ENCODE measurements around the gene SLC6A8.
"Not testable (repeated sequence)": the region's sequence is repeated elsewhere in the genome, so short reads cannot be mapped to it uniquely, and the experiment has no call there.

Gene SLC6A8

DNA sequence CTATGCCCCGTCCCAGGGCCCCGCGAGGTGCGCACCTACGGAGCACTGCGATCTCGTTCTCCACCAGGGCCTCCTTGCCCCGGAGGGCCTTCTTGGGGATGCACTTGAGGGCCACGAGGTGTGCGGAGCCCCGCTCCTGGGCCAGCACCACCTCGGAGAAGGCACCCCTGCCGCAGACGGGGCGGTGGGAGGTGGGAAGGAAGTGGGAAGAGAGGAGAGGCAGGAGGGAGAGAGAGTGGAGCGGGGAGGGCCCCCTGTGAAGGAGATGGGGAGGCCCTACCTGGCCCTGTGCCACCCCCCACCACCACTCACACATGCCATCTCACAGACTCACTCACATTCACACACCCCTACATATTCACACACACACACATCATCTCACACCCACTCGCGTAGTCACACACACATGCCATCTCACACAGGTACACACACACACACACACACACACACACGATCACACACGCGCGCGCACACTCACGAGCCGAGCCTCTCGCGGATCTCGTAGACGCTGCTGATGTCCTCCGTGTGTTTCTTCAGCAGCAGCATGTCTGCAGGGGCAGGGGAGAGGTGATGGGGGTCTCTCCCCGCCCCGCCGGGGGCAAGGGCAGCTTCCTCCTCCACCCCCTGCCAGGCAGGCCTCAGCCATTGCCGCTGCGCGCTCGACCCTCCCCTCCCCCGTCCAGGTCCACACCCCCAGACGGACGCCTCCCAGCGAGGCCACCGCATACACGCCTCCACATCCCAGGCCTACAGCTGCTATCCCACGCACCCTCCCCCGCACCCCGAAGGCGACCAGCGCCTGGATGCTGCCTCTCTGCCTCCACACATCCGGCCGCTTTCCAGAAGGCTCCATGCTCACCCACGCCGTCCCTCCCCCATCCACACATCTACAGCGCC is 14.9 kb upstream of the SLC6A8 start:
- no peak for DNase-seq

DNA sequence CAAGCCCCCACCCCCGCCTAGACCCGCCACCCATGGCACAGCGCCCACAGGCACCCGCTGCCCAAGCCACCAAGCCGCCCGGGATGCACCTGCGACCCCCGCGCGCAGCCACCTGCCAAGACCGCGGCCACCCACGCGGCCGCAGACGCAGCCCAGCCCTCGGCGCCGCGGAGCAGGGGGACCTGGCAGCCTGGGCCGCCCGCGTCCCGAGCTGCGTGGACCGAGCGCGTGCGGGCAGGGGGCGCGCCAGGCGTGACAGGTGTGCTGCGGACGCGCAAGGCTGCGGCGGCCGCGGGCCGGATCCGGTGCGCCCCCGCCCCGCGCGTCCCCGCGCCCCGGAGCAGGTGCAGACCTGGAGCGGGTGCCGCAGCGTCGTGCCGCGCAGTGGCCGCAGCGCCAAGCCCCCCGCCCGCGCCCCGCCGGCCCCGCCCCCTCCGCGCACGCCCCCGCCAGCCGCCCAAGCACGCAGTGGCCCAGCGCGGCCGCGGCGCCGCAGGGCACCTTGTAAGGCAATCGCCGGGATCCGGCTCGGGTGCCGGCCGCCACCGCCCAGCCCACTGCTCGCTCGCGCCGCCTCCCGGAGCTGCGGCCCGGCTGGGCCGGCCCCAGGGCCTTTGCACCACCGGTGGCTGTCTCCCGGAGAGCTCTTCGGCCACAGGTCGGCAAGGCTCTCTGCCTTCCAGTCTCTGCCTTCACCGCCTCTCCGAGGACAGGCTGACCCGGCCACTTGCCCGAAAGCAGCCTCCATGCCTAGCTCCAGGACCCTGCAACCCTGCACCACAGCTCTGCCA is 14.1 kb upstream of the SLC6A8 start, which contains the start of gene PNCK:
Gene PNCK, minus strand, starts transcription at position 386 of the 791 bp plus-strand sequence. CDS start 737 bp downstream, outside the sequence.
- DNase-seq, result no peak

DNA sequence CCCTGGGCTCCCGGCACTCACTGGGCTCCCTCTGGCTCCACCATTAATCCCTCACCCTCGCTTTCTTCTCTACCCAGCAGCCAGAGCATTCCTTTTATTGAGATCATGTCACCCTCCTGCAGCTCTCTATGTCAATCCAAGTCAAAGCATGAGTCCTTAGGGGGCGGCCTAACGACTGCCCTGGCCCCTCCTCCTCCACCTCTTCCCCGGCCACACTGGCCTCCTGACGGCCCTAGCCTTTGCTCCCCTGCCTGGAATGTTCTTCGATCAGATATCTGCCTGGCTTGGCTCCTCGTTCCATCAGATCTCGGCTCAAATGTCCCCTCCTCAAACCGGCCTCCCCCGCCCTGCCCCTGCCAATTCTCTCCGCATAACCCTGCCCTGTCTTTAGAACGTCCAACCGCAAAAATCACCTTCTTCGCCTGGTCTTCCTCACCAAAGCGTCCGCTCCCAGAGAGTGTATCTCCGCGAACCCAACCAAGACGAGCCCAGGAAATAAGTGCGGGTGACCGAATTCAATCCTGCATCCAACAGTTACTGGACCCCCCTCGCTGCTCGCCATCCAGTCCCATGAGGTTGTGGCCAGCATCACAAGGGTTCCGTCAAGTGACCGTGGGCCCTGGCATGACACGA is 13.4 kb upstream of the SLC6A8 start:
- no peak for DNase-seq

DNA sequence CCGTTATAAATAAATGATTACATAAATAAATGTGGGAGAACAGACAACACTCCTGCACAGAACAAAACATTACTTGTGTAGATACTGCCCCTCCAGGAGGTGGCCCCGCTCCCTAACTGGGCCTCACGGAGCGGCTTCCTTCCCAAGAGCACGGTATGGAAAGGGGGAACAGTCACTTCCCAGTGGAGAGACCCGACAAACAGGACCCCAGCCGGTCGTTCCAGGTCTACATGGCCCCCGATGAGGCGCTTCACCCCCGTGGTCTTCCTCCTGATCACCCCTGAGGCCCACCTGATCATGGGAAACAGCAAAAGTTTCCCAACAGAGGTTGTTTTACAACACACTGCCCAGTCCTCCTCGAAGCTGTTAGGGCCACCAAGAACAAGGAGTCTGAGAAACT is 6.6 kb upstream of the SLC6A8 start:
- DNase-seq, result no peak

DNA sequence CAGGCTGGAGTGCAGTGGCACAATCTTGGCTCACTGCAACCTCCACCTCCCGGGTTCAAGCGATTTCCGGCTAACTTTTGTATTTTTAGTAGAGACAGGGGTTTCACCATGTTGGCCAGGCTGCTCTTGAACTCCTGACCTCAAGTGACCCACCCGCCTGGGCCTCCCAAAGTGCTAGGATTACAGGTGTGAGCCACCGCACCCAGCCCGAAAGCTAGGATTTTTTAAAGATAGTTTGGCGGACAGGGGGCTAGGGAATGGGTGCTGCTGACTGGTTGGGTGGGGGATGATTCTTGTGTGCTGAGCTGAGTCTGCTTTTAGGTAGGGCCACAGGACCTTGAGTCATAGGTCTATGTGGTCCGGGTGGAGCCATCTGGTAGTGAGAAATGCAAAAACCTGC is 4.2 kb upstream of the SLC6A8 start:
- DNase-seq, result not testable (repeated sequence)

DNA sequence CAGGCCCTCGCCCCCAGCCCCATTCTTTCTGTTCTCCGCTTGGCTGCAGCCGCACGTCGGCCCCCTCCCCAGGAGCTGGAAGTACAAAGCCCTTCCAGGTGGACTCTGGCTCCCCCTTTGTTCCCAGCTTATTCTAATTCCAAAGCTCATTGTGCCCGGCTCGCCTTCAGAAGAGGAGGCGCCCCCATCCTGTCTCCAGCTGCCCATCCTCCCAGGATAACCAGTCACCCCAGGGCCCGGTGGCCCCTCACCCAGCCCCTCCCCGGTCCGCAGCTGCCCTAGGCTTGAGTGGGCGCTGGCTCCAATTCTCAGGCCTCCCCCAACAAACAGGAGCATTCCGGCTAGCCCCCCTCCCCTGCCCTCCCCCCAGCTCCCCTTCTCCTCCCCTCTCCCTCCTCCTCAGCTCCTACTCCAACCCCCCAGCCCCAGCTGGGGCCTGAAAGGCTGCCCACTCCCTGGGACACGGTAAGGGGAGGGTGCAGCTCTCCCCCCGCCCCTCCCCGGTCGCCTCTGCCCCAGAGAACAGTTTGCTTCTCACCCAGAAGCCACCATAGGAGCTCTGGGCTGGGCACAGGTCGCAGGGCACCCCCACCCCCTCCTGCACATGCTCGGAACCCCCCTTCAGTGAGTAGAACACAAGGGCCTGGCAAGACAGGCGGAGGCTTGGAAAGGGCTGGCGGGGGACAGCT is 3.1 kb upstream of the SLC6A8 start:
- DNase-seq, result no peak

DNA sequence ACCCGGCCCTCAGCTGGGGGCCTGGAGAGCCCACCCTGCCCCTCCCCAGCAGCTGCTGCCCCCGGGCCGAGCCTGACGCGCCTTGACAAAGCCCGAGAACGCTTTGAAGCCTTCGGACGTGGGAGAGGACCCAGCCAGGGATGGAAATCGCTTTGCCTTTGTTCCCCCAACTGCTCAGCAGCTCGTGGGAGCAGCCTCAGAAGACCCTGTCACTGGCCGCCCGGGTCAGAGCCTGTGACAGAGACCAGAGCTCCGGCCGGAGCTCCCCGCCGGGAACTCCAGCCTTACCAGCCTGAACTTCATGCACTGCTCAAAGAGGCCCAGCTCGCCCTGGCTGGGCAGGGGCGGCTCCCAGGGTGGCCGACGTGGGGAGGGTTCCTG is 2.6 kb upstream of the SLC6A8 start:
- no peak for DNase-seq

DNA sequence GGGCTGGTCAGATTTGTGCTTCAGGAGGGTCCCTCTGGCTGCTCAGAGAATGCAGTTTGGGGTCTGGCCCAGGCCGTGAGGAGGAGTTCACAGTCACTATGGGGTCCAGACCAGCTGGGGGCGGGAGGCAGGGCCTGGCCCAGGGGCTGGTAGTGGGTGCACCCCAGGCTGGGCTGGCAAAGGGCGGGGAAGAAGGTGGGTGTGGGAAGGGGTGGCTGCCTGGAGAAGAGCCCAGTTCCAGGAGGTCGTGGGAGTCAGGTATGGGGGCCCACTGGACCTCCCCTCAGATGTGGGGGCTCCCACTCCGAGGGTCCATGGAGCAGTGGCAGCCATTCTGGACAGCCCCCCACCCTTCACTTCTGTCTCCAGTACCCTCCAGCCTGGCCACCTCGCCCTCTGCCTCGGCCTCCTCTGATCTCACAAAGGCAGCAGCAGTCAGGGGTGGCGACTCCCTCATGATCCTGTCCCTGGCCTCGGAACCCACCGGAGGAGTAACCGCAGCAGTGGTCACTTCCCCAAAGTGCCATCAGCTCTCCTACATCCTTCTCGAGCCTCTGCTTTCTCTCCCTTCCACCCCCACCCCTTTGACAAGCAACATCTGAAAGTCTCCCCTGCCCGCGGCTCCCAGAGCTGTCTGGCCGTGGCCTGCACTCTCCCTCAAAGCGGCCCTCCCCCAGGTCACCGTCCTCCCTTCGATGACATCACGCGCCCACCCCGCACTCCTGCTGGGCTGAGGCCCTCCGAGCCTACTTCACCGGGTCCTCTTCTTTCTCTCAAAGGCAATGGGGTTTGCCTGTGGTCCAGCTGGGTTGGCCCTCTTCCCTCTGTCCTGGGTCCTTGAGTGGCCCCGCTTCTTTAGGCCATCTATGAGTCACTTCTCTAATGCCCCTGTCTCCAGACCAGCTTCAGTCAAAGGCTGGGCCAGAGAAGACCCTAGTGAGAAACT is 1.7 kb upstream of the SLC6A8 start:
- DNase-seq, result no peak

DNA sequence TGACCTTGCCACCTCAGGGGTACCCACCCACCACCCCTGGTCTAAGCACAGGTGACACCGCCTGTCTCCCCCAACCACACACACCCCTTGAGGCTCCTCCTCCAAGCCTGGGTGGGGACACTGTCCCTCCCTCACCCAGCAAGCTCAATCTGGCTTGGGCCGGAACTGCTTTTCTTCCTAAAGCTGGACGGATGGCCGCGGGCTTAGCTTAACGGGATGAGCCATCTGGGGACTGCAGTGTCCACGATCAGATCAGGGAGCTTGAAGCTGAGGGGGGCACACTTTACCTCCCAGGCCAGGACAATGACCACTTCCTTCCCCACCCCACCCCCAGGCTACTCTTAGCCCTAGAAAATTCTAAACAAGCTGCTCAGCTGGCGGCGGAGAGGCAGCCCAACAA is 1.0 kb upstream of the SLC6A8 start:
- DNase-seq, result no peak

DNA sequence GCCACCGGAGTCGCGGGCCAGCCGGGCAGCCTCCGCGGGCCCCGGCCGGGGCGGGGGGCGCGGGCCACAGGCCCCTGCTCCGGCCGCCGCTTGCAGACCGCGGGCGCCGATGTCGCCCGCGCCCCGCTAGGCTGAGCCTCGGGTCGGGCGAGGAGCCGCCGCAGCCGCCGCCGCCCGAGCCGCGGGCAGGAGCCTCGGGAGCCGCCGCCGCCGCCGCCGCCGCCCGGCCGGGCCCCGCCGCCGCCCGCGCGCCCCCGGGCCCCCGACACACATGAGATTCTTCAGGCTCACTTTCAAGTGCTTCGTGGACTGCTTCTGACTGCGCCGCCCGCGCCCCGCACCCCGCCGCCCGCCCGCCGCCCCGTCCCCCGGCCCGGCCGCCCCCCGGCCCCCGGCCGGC is 345 bp downstream of the SLC6A8 start:
- DNase-seq, result no peak

DNA sequence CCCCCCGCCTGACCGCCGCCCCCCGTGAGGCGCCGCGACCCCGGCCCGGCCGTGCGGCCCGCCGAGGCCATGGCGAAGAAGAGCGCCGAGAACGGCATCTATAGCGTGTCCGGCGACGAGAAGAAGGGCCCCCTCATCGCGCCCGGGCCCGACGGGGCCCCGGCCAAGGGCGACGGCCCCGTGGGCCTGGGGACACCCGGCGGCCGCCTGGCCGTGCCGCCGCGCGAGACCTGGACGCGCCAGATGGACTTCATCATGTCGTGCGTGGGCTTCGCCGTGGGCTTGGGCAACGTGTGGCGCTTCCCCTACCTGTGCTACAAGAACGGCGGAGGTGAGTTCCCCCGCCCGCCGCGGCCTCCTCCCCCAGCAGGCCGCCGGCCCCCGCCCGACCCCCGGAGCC is 780 bp downstream of the SLC6A8 start:
- DNase-seq, result no peak

DNA sequence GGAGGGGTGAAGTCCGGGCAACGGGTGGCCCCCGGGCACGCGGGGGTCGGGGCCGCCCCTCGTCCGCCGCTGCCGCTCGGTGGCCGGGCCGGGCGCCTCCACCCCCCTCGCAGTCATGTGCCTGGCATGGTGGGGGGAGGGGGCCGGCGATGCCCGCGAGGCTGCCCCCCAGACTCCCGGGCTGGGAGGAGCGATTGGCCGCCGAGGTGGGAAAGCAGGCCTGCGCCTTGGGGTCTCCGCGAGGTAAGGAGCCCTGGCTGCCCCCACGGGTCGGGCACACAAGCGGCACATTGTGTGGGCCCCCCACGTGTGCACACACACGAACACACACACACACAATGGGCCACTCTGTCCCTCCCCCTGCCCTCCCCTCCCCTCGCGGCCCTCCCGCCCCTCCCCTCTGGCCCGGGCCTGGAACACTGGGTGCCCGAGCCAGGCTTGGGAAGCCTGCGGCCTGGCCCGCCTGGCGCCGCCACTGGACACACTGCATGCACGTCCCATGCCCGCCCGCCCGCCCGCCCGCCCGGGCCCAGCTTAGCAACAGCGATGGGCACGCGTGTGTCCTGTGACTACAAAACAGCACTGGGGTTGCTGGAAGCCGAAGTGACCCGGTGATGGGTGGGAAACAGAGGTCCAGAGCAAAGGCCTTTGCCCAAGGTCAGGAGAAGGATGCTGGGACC is 1.3 kb downstream of the SLC6A8 start:
- DNase-seq, result no peak

DNA sequence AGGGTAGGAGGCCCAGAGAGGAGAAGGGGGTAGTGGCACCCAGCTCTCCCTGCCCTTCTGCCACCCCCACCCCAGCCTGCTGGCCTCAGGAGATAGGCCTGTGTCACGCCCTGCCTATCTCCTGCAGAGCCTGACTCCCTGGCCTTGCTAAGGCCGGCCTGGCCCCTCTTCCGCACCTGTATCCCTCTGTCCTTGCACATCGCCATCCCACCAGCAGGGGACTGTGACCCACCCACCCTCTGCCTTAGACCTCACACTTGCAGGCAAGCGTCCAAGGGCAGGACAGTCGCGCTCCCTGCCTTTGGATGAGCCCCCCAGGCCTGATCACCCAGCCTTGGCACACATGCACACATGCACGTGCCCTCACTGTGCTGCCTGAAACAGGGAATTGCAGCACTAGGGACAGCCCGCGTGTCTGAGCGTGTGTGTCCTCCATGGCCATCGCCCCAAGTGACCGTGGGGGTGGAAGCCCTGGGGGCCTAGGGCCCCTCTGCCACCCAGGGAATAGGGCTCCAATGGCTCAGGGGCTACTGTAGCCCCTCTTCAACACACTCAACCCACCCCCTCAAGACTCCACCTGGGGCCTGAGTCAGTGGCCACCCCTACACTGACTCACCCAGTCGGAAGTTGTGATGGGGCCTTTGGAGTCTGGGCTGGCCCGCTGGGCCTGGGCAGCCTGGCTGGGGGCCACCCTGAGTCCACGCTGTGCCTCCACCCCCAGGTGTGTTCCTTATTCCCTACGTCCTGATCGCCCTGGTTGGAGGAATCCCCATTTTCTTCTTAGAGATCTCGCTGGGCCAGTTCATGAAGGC is 2.1 kb downstream of the SLC6A8 start:
- DNase-seq, result no peak

DNA sequence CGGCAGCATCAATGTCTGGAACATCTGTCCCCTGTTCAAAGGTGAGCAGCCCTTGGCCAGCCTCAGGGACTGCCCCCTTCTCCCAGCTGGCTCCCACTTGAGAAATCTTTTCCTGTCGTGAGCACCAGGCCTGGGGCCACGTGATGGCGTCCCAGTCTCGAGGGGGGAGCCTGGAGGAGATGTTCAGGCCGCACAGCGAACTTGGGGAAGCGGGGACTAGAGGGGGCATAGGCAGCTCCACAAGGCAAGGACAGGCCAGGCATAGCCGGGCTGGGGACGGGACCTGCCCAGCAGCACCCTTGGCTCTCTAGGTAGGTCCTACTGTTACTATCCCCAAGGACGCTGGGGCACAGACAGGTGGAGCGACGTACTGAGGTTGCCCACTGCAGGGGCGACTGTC is 2.7 kb downstream of the SLC6A8 start:
- DNase-seq, result no peak

DNA sequence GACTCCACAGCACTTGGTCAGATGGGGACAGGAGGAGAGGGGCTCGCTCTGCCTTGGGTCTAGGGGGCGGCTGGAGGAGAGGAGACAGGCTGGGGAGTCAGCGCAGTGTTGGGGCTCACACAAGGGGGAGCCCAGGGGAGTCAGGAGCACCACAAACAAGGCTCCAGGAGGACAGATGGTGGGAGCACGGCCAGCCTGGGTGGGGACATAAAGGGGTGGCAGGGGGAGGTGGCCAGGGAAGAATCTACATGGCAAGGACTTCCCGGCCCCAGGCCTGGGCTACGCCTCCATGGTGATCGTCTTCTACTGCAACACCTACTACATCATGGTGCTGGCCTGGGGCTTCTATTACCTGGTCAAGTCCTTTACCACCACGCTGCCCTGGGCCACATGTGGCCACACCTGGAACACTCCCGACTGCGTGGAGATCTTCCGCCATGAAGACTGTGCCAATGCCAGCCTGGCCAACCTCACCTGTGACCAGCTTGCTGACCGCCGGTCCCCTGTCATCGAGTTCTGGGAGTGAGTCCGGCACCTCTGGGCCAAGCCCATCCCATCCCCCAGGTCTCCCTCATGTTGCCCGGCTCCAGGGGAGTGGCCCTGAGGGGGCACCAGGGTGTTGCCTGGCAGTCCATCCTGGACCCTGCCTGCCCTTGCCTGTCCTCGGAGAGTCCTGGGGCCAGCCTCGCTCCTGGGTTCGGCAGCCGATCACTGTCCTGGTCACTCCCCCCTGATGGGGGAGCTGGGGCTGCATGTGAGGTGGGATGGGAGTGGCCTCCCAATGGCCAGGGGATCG is 3.5 kb downstream of the SLC6A8 start:
- DNase-seq, result not testable (repeated sequence)

DNA sequence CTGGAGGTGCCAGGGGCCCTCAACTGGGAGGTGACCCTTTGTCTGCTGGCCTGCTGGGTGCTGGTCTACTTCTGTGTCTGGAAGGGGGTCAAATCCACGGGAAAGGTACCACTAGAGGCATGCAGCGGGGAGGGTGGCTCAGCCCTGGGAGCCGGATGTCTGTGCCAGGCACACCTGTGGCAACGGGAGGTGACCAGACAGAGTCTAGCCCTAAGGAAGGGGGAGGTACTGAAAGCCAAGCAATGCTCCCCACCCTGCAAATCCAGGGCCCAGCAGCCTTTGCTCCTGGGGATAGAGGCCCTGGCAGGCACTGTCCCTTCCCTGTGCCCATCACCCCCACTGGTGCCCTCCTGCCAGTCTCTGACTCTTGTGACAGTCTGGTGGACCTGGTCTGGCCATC is 4.3 kb downstream of the SLC6A8 start:
- no peak for DNase-seq

DNA sequence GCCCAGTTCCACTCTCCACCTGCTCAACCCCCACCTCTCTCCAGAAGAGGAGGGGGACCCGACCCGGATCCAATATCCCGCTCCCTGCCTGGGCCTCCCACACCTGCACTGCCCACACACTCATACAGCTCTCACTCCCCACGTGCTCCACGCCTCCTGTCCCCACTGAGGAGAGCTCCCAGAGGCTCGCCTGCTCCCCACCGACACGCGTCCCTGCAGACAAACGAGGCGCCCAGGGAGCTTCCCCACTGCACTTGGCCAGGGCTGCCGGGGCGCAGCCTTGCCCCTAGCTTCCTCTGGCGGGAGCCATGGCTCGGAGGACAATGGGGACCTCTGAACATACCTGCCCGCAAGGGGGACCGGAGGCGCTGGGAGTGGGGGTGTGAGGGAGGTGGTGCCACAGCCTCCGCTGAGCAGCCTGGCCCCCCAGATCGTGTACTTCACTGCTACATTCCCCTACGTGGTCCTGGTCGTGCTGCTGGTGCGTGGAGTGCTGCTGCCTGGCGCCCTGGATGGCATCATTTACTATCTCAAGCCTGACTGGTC is 5.0 kb downstream of the SLC6A8 start:
- no peak for DNase-seq

DNA sequence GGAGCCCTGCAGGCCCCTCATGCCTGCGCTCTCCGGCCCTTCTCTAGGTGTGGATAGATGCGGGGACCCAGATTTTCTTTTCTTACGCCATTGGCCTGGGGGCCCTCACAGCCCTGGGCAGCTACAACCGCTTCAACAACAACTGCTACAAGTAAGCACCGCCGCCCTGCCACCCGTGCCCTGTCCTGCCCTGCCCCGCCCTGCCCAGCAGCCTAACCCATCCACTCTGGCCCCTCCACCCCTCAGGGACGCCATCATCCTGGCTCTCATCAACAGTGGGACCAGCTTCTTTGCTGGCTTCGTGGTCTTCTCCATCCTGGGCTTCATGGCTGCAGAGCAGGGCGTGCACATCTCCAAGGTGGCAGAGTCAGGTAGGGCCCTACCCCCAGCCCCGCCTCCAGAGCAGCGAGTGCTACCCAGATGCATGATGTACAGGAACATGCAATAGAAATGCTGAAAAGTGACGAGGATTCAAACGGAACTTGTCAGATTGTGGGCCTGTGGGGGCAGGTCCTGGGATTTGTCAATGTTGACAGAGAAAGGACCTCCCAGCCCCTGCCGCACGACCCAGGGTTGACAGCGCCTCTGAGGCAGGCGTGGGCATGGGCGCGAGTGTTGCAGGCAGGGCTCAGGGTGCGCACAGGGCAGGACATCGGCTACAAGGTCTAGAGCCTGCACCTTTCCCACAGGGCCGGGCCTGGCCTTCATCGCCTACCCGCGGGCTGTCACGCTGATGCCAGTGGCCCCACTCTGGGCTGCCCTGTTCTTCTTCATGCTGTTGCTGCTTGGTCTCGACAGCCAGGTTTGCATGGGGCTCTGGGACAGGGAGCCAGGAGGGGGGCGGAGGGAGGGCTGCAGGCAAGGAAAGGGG is 5.7 kb downstream of the SLC6A8 start:
- no peak for DNase-seq
